ENCODE results near the gene SPATA18.

GRCh38 chr4:52094376-52095145, 43.5 kb downstream of the SPATA18 start:
- no peak for TF ChIP-seq CTCF (conservative IDR thresholded peaks at IDR 0.05 in 1 of 2, IDR thresholded peaks at IDR 0.05 in 1 of 2; ENCODE audit: low read depth in 1 of 2, low read length in 2 of 2)
- no peak for TF ChIP-seq EZH2 (IDR thresholded peaks at IDR 0.05; ENCODE audit: low read length, missing control alignments)

Measured in fibroblast of lung (primary cell).